Measurements from ENCODE around the gene PLA2G4D. TPM values are rescaled to one million over a fixed set of nuclear protein-coding genes. Genes with fewer than 3 reads are reported as not detected.

Gene PLA2G4D
- total RNA-seq, 4 donors from 2014 or later: 0.19 to 5.9 (median 0.23) TPM

GRCh38 chr15:42024303-42024702, 70.1 kb downstream of the PLA2G4D start:
- peaks cover 6 to 21% (median 9%) of the 10 kb centered on the region in 3 donors for H3K4me1 ChIP-seq
- no peaks in the 10 kb centered on the region for H3K27me3 ChIP-seq
- no peak for DNase-seq
- TF ChIP-seq POLR2A (IDR thresholded peaks at IDR 0.05) (no peak), CTCF (IDR thresholded peaks at IDR 0.05) (no peak)
- H3K4me3 ChIP-seq: no peak overlapping the region
- no peaks in the 10 kb centered on the region for H3K36me3 ChIP-seq
- WGBS, 2 donors: 97 to 100% methylated on average over 1 to 3 of the region's 4 CpGs
- intact Hi-C loops (cut with DNase I): no loop called here
- H3K27ac ChIP-seq: no peak overlapping the region
- H3K9me3 ChIP-seq: no peaks in the 10 kb centered on the region

GRCh38 chr15:42021593-42021992, 72.8 kb downstream of the PLA2G4D start:
- DNase-seq: no peak
- TF ChIP-seq CTCF (IDR thresholded peaks at IDR 0.05): no peak
- TF ChIP-seq POLR2A (IDR thresholded peaks at IDR 0.05): no peak
- intact Hi-C loops (cut with DNase I): no loop called here

GRCh38 chr15:42020713-42021273, 73.6 kb downstream of the PLA2G4D start, which contains the start of gene PLA2G4E:
Gene PLA2G4E, minus strand, starts transcription at chr15:42021042. Its CDS starts 12 bp downstream, at chr15:42021030.
- Histone ChIP-seq H3K4me3 (peak within 1 kb of the TSS in 1 of 4 donors; percentile 43), H3K27me3 (no peaks in the 10 kb centered on the region), H3K36me3 (no peaks in the 10 kb centered on the region), H3K27ac (peak within 1 kb of the TSS; percentile 22 to 71 (median 66)), H3K4me1 (peaks cover 6 to 21% (median 9%) of the 10 kb centered on the region in 3 donors), H3K9me3 (no peaks in the 10 kb centered on the region)
- no peak for TF ChIP-seq CTCF (IDR thresholded peaks at IDR 0.05)
- TF ChIP-seq POLR2A (IDR thresholded peaks at IDR 0.05): no peak
- no peak for DNase-seq
- intact Hi-C loops (cut with DNase I): no loop called here
- 17 to 68% methylated on average over 2 to 4 of the region's 5 CpGs for WGBS, 2 donors

More at GRCh38 chr15:42021593-42021992, 72.8 kb downstream of the PLA2G4D start:
- Histone ChIP-seq H3K36me3 (no peaks in the 10 kb centered on the region), H3K4me1 (peaks cover 6 to 21% (median 9%) of the 10 kb centered on the region in 3 donors), H3K27ac (peak overlapping the region; percentile 22 to 71 (median 66)), H3K27me3 (no peaks in the 10 kb centered on the region), H3K4me3 (no peak overlapping the region), H3K9me3 (no peaks in the 10 kb centered on the region)
- WGBS, 2 donors: 83% methylated on average over 2 of the region's 5 CpGs; no CpG with 5 or more reads in 1 of the 2 donors

GRCh38 chr15:42018306-42019224, 75.8 kb downstream of the PLA2G4D start:
- intact Hi-C loops (cut with DNase I): no loop called here
- no peak for DNase-seq
- TF ChIP-seq CTCF (IDR thresholded peaks at IDR 0.05): no peak
- 25 to 71% methylated on average over 2 to 5 of the region's 6 CpGs for WGBS, 2 donors
- no peaks in the 10 kb centered on the region for H3K9me3 ChIP-seq
- H3K4me1 ChIP-seq: peaks cover 6 to 21% (median 9%) of the 10 kb centered on the region in 3 donors
- H3K36me3 ChIP-seq: no peaks in the 10 kb centered on the region
- no peak overlapping the region for H3K4me3 ChIP-seq
- no peak overlapping the region for H3K27ac ChIP-seq
- no peaks in the 10 kb centered on the region for H3K27me3 ChIP-seq

Other genes starting within 250 kb of the PLA2G4D start
- 1 to 10 TPM; 1.9 to 4.4 (median 3.4) TPM for gene SPTBN5, start 200.5 kb downstream of the PLA2G4D start, total RNA-seq
- 10 to 100 TPM; 25.4 to 45.3 (median 27.8) TPM for gene EHD4, start 122.0 kb downstream of the PLA2G4D start, total RNA-seq
- 10 to 100 TPM in 1 of 4 donors, 1 to 10 TPM in 3; 1.1 to 89.5 (median 9.2) TPM for gene PLA2G4E, start 73.5 kb downstream of the PLA2G4D start, total RNA-seq
- gene PLA2G4F, start 62.1 kb upstream of the PLA2G4D start, total RNA-seq: 10 to 100 TPM in 3 of 4 donors, 1 to 10 TPM in 1; 7.4 to 28.2 (median 21.2) TPM
- 10 to 100 TPM; 24.4 to 57.2 (median 31.9) TPM for gene VPS39, start 113.7 kb upstream of the PLA2G4D start, total RNA-seq
- 10 to 100 TPM; 15.0 to 29.1 (median 21.9) TPM for gene GANC, start 178.6 kb upstream of the PLA2G4D start, total RNA-seq
- gene TMEM87A, start 178.9 kb upstream of the PLA2G4D start, total RNA-seq: 100 to 1,000 TPM in 1 of 4 donors, 10 to 100 TPM in 3; 52.6 to 102 (median 82.5) TPM